ENCODE data around the gene ERP27.

ERP27 gene

GRCh38 chr12:14959916-14960496, 21.7 kb upstream of the ERP27 start:
- no peak for DNase-seq (ENCODE audit: low read depth)

GRCh38 chr12:14959463-14959862, 21.1 kb upstream of the ERP27 start:
- no peak for DNase-seq (ENCODE audit: low read depth)

DNA sequence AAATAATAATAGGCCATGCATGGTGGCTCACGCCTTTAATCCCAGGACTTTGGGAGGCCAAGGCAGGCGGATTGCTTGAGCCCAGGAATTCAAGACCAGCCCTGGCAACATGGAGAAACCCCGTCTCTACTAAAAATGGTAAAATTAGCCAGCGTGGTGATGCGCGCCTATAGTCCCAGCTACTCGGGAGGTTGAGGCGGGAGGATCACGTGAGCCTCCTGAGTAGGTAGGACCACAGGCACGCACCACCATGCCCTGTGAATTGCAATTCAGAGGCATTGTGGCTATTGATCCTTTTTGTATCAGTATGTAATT, 20.7 kb upstream of the ERP27 start:
- no peak for DNase-seq (ENCODE audit: low read depth)

GRCh38 chr12:14958361-14959125, 20.2 kb upstream of the ERP27 start:
- DNase-seq (ENCODE audit: low read depth): no peak

DNA sequence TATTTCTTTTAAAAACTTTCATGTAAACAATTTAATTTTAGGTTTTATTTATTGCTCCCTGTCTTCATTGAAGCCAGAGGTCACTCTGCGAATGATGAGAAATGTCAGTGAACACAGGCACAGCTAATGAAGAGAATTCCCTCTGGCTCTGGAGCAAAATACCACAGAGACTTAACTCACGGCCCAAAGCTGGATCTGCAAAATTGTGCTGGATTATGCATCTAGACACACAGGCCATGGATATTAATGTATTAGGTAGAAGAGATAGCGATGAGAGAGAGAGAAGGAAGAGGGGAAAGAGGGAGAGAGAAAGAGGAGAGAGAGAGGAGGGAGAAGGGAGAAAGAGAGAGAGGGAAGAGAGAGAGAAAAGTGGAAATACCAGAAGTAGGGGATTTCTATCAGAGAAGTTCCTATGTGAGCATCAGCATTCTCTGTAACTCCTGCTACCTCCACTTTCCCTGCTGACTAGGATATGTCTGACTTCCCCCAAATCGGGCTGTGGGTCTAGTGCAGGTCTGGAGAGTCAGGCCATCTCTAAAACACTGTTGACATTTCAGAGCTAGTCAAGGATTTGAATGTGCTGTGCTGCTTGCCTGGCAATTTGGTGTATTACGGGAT, 19.3 kb upstream of the ERP27 start:
- DNase-seq (ENCODE audit: low read depth): no peak

DNA sequence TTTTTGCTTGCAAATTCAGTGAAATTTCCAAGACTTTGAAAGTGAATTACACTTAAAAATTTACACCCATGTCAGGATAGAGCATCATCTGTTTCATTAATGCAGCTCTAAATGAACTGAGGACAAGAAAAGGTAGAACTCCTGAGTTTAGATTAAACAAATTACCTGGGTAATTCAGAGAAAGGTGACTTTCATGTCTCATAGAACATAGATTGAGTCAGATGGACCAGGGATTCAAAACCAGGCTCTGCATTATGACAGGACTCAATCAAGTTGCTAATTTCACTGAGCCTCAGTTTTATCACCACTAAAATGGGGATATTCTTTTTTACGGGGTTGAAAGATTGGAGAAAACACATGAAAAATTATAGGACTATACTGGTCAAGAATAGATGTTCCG, 18.6 kb upstream of the ERP27 start:
- no peak for DNase-seq (ENCODE audit: low read depth)

- no peak for DNase-seq (ENCODE audit: low read depth)
Observed at GRCh38 chr12:14956024-14956891, 17.9 kb upstream of the ERP27 start.

DNA sequence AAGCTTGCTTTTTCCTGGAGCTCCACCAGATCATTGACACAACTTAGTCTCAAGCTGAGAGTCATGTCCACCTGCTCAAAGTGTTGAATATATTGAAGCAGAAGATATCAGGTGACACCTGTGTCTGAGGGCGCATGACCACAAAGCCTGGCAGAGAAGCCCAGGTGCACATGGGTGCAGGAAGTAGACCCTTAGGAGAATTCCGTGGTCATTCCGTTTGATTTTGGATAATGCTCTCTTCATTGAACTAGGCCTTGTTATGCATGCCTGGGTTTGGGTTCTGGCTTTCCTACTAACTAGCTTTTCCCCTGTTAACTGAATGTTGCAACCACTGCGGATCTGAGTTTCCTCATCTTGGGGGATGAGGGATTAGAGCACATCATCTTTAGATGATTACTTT, 15.9 kb upstream of the ERP27 start:
- no peak for DNase-seq (ENCODE audit: low read depth)

GRCh38 chr12:14953752-14954151, 15.4 kb upstream of the ERP27 start:
- DNase-seq (ENCODE audit: low read depth): no peak

- no peak for DNase-seq (ENCODE audit: low read depth)
Observed at GRCh38 chr12:14952299-14952921, 14.1 kb upstream of the ERP27 start.

- DNase-seq (ENCODE audit: low read depth): no peak
Observed at GRCh38 chr12:14951851-14952250, 13.5 kb upstream of the ERP27 start.

GRCh38 chr12:14950982-14951746, 12.8 kb upstream of the ERP27 start:
- DNase-seq (ENCODE audit: low read depth): no peak

DNA sequence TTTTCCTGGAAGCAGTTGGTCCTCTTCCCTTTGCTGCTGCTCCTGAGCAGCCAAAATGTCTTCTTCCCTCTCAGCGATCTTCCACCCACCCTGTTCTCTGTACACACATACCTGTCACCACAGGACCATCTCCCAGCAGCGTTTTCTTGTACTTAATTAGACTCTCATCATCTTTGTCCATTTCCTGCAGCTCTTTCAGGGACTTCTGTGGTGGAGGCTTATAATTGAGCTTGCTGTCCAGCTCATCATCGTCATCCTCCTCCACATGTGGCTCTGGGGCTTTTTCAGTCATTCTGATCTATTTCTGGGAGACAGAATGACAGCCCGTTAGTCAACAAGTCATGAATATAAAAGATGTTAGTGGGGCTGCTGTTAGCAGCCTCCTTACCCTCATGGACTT, 12.1 kb upstream of the ERP27 start:
- DNase-seq (ENCODE audit: low read depth): no peak

GRCh38 chr12:14949631-14950030, 11.3 kb upstream of the ERP27 start:
- DNase-seq (ENCODE audit: low read depth): no peak

GRCh38 chr12:14948672-14949071, 10.3 kb upstream of the ERP27 start:
- peak; percentile 17 for DNase-seq (ENCODE audit: low read depth)

GRCh38 chr12:14946861-14947260, 8.5 kb upstream of the ERP27 start:
- no peak for DNase-seq (ENCODE audit: low read depth)

- DNase-seq (ENCODE audit: low read depth): no peak
Observed at GRCh38 chr12:14946162-14946561, 7.8 kb upstream of the ERP27 start.

- no peak for DNase-seq (ENCODE audit: low read depth)
Observed at GRCh38 chr12:14942196-14942931, 4.0 kb upstream of the ERP27 start.

- no peak for DNase-seq (ENCODE audit: low read depth)
Observed at GRCh38 chr12:14941369-14941768, 3.0 kb upstream of the ERP27 start.

GRCh38 chr12:14937689-14938088, 648 bp downstream of the ERP27 start:
- no peak for DNase-seq (ENCODE audit: low read depth)

GRCh38 chr12:14937014-14937413, 1.3 kb downstream of the ERP27 start:
- no peak for DNase-seq (ENCODE audit: low read depth)
